GM20000 (cell line): Measurements from ENCODE around the gene F8.
"Not testable (repeated sequence)": the region's sequence is repeated elsewhere in the genome, so short reads cannot be mapped to it uniquely, and the experiment has no call there.

Source experiments
- DNase-seq: peaks from one replicate; pipeline ENCODE4 v3.0.0; 2012; ENCODE audit warnings: low spot score
- CTCF ChIP-seq: IDR thresholded peaks from 2 replicates; pipeline ENCODE4 v1.5.1; 2012; ENCODE audit warnings: mild to moderate bottlenecking, control low read depth; ENCODE audit errors: extremely low read depth, missing control alignments

Gene F8

GRCh38 chrX:154908821-154909220, 113.7 kb downstream of the F8 start:
- DNase-seq: no peak

GRCh38 chrX:154902408-154902807, 120.1 kb downstream of the F8 start:
- no peak for DNase-seq

More at GRCh38 chrX:154908821-154909220, 113.7 kb downstream of the F8 start:
- TF ChIP-seq CTCF: no peak

GRCh38 chrX:154900323-154900722, 122.2 kb downstream of the F8 start:
- no peak for TF ChIP-seq CTCF
- DNase-seq: no peak

More at GRCh38 chrX:154902408-154902807, 120.1 kb downstream of the F8 start:
- TF ChIP-seq CTCF: no peak

- TF ChIP-seq CTCF: no peak
- DNase-seq: no peak
Measured at GRCh38 chrX:154892296-154892695, 130.2 kb downstream of the F8 start.

GRCh38 chrX:154890990-154891639, 131.4 kb downstream of the F8 start:
- DNase-seq: no peak
- TF ChIP-seq CTCF: no peak

- DNase-seq: not testable (repeated sequence)
Measured at GRCh38 chrX:154886789-154887221, 135.7 kb downstream of the F8 start.

GRCh38 chrX:154886069-154886788, 136.3 kb downstream of the F8 start, which contains the start of gene F8A1:
Gene F8A1, plus strand, starts transcription at chrX:154886355. Its CDS starts 20 bp downstream, at chrX:154886375.
- DNase-seq: not testable (repeated sequence)

- not testable (repeated sequence) for DNase-seq
Measured at GRCh38 chrX:154885549-154885948, 137.0 kb downstream of the F8 start.

GRCh38 chrX:154885057-154885456, 137.5 kb downstream of the F8 start:
- DNase-seq: not testable (repeated sequence)

- not testable (repeated sequence) for DNase-seq
Measured at GRCh38 chrX:154884069-154884468, 138.5 kb downstream of the F8 start.
